Endothelial cell of umbilical vein (primary cell): ENCODE measurements around the gene SPSB3. TPM values are rescaled to one million over a fixed set of nuclear protein-coding genes. Genes with fewer than 3 reads are reported as not detected.

ENCODE experiments used
- BruUV-seq: library from RNA; stranded (reverse); fragments of 400-500 nt; replicated peaks from 2 replicates; lab custom pipeline; 2021; lab: Mats Ljungman, UMichigan
- CTCF ChIA-PET: fragments of 300-600, 350-600 bp; sonication (Branson Sonifier 250); formaldehyde crosslinking; loops from one replicate; lab custom pipeline; 2021; ENCODE audit warnings: antibody characterized with exemption, inconsistent platforms; lab: Charles Lee
- POLR2A ChIA-PET: fragments of 300-600, 350-600 bp; sonication (Branson Sonifier 250); formaldehyde crosslinking; loops from one replicate; lab custom pipeline; 2021; ENCODE audit warnings: antibody characterized with exemption, inconsistent platforms; lab: Charles Lee
- DNase-seq: peaks from one replicate; pipeline ENCODE4 v3.0.0-alpha.2; 2011; ENCODE audit warnings: low read depth, low spot score
- FAIRE-seq: peaks from 2 replicates; lab custom pipeline; 2011; peaks lifted over from hg19 to GRCh38; lab: Jason Lieb, UNC
- H2AFZ ChIP-seq: 2 replicates; pipeline ENCODE4 v1.6.0; 2012; ENCODE audit warnings: low read depth, low read length, control low read depth, inconsistent platforms
- H3K27ac ChIP-seq: 2 replicates; pipeline ENCODE4 v1.5.1; 2011; ENCODE audit warnings: low read depth, mild to moderate bottlenecking, control low read depth, low read length, moderate library complexity; ENCODE audit not compliant: insufficient read depth
- H3K27me3 ChIP-seq, 2 experiments: 2 replicates each; pipeline versions ENCODE4 v1.6.0 to v1.6.1; 2011; ENCODE audit warnings: low read length in 2 of 2, mixed read lengths in 1 of 2; ENCODE audit not compliant: control insufficient read depth in 2 of 2, insufficient read depth in 2 of 2
- H3K36me3 ChIP-seq, 2 experiments: 2 replicates in 1 of 2; 3 replicates in 1 of 2; pipeline ENCODE4 v1.5.1; 2011; ENCODE audit warnings: low read length in 2 of 2, mild to moderate bottlenecking in 1 of 2, moderate library complexity in 1 of 2; ENCODE audit not compliant: control insufficient read depth in 2 of 2, insufficient read depth in 2 of 2; ENCODE audit errors: extremely low read depth in 1 of 2
- H3K4me1 ChIP-seq: 3 replicates; pipeline ENCODE4 v1.5.1; 2011; ENCODE audit warnings: mild to moderate bottlenecking, low read length; ENCODE audit not compliant: control insufficient read depth, insufficient read depth; ENCODE audit errors: extremely low read depth
- H3K4me2 ChIP-seq: 2 replicates; pipeline ENCODE4 v1.6.1; 2011; ENCODE audit warnings: low read length, control low read depth, mixed read lengths; ENCODE audit not compliant: insufficient read depth
- H3K4me3 ChIP-seq, 3 experiments: fragments of 200-600 bp in 1 of 3; sonication (generic), shearing (Covaris generic) in 1 of 3; replicated peaks in 1 of 3; 2 replicates each; pipeline ENCODE4 v1.5.1; 2011 to 2016; ENCODE audit warnings: control low read depth in 3 of 3, low read length in 3 of 3, mild to moderate bottlenecking in 2 of 3, inconsistent platforms in 1 of 3, low read depth in 1 of 3, moderate library complexity in 1 of 3; ENCODE audit not compliant: insufficient read depth in 1 of 3
- H3K79me2 ChIP-seq: 2 replicates; pipeline ENCODE4 v1.6.0; 2012; ENCODE audit warnings: low read length, inconsistent platforms; ENCODE audit not compliant: control insufficient read depth, insufficient read depth
- H3K9ac ChIP-seq: replicated peaks from 2 replicates; pipeline ENCODE3; 2011; ENCODE audit warnings: low read length, control low read depth; ENCODE audit not compliant: insufficient read depth; ENCODE audit errors: extremely low read depth
- H3K9me1 ChIP-seq: replicated peaks from 3 replicates; pipeline ENCODE4 v1.6.0; 2011; ENCODE audit warnings: mild to moderate bottlenecking, low read length; ENCODE audit not compliant: control insufficient read depth, insufficient read depth; ENCODE audit errors: extremely low read depth
- H3K9me3 ChIP-seq: replicated peaks from 2 replicates; pipeline ENCODE4 v1.5.1; 2012; ENCODE audit warnings: low read length, inconsistent platforms; ENCODE audit not compliant: control insufficient read depth, insufficient read depth
- H4K20me1 ChIP-seq: replicated peaks from 2 replicates; pipeline ENCODE3; 2011; ENCODE audit warnings: mild to moderate bottlenecking, low read length; ENCODE audit not compliant: control insufficient read depth, insufficient read depth; ENCODE audit errors: extremely low read depth
- EZH2 ChIP-seq: IDR thresholded peaks from 2 replicates; pipeline ENCODE4 v1.6.1; 2012; ENCODE audit warnings: borderline replicate concordance, low read depth, mild to moderate bottlenecking, moderate library complexity, low read length, inconsistent platforms; ENCODE audit not compliant: severe bottlenecking
- FOS ChIP-seq: IDR thresholded peaks from 2 replicates; pipeline ENCODE4 v1.6.1; 2011; ENCODE audit warnings: mild to moderate bottlenecking, low read length, moderate library complexity, borderline replicate concordance; ENCODE audit not compliant: insufficient read depth
- GATA2 ChIP-seq: IDR thresholded peaks from 2 replicates; pipeline ENCODE4 v1.7.0; 2011; ENCODE audit warnings: low read depth, mild to moderate bottlenecking, moderate library complexity, mixed read lengths, low read length; ENCODE audit not compliant: insufficient read length, insufficient read depth
- JUN ChIP-seq: IDR thresholded peaks from 2 replicates; pipeline ENCODE4 v1.6.1; 2011; ENCODE audit warnings: borderline replicate concordance, low read depth; ENCODE audit not compliant: insufficient read length, insufficient read depth
- MYC ChIP-seq: IDR thresholded peaks from one replicate; pipeline ENCODE4 v1.6.1; 2011; ENCODE audit warnings: mild to moderate bottlenecking, low read depth, low read length
- POLR2AphosphoS5 ChIP-seq: IDR thresholded peaks from 2 replicates; pipeline ENCODE4 v1.6.1; 2012; ENCODE audit warnings: low read depth, mild to moderate bottlenecking, control low read depth, low read length, moderate library complexity; ENCODE audit not compliant: insufficient read depth
- dilution Hi-C: fragments of 300-500 bp; cut with MboI; formaldehyde crosslinking; loops from one replicate; pipeline ENCODE4 v1.15.0; 2019; ENCODE audit warnings: low sequenced_read_pairs; ENCODE audit not compliant: extremely low pct_ligation_motif_present
- intact Hi-C: fragments of 100-400 bp; cut with micrococcal nuclease; formaldehyde crosslinking; loops from one replicate; pipeline ENCODE4 v1.10.0; 2022
- polyA plus RNA-seq, 4 experiments: library from polyadenylated mRNA; depleted of rRNA in 3 of 4; stranded (reverse) in 3 of 4; unstranded in 1 of 4; fragments of >200 nt; gene quantifications; 2 replicates each; pipeline versions ENCODE4 v1.2.1 to v1.2.3, GENCODE V29; 2011 to 2012; ENCODE audit warnings: missing spikeins in 1 of 4
- total RNA-seq: library from RNA; stranded (reverse); gene quantifications from 2 replicates; pipeline ENCODE4 v1.2.3, GENCODE V29; 2021
- TF ChIP-seq, protein P1 (sequence below): IDR thresholded peaks from 2 replicates; pipeline ENCODE4 v1.6.1; 2011; ENCODE audit not compliant: insufficient read depth, insufficient read length
- TF ChIP-seq, protein P2 (sequence below), 2 donors: IDR thresholded peaks; 1 replicate in 1 of 2; 2 replicates in 1 of 2; pipeline ENCODE4 v1.5.1; 2011; ENCODE audit warnings: low read length in 2 of 2, mild to moderate bottlenecking in 2 of 2, moderate library complexity in 2 of 2, control low read depth in 1 of 2, inconsistent platforms in 1 of 2, low read depth in 1 of 2; ENCODE audit not compliant: insufficient read depth in 1 of 2; ENCODE audit errors: extremely low read depth in 1 of 2

SPSB3 gene
- total and polyA plus RNA-seq, 2 donors (not counting 3 experiments of a cell fraction or from before 2014, with no cell fraction given), result 39.0 to 86.2 TPM

GRCh38 chr16:1808691-1809090 lies 26.3 kb upstream of the SPSB3 start:
- H3K36me3 ChIP-seq, result peaks cover 0 to 27% of the 10 kb centered on the region in 2 experiments
- no peak for DNase-seq
- H3K27ac ChIP-seq, result no peak overlapping the region
- no peak overlapping the region for H2AFZ ChIP-seq
- no peak overlapping the region for H3K9ac ChIP-seq
- no peaks in the 10 kb centered on the region for H3K79me2 ChIP-seq
- H3K4me2 ChIP-seq, result no peak overlapping the region
- dilution Hi-C loops (no loop called here), intact Hi-C loops (no loop called here)
- no peaks in the 10 kb centered on the region for H4K20me1 ChIP-seq
- H3K4me3 ChIP-seq, result no peak overlapping the region
- POLR2A ChIA-PET, result no interaction called here
- H3K4me1 ChIP-seq, result no peaks in the 10 kb centered on the region
- FAIRE-seq, result no peak
- H3K9me1 ChIP-seq, result no peaks in the 10 kb centered on the region
- BruUV-seq, result no TSS peak
- no peaks in the 10 kb centered on the region for H3K9me3 ChIP-seq
- H3K27me3 ChIP-seq, result no peaks in the 10 kb centered on the region
- TF ChIP-seq POLR2AphosphoS5 (no peak), MYC (no peak), JUN (no peak), FOS (no peak), GATA2 (no peak), EZH2 (no peak)
- TF ChIP-seq, protein P1, sequence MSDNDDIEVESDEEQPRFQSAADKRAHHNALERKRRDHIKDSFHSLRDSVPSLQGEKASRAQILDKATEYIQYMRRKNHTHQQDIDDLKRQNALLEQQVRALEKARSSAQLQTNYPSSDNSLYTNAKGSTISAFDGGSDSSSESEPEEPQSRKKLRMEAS, result no peak
- TF ChIP-seq, protein P2, sequence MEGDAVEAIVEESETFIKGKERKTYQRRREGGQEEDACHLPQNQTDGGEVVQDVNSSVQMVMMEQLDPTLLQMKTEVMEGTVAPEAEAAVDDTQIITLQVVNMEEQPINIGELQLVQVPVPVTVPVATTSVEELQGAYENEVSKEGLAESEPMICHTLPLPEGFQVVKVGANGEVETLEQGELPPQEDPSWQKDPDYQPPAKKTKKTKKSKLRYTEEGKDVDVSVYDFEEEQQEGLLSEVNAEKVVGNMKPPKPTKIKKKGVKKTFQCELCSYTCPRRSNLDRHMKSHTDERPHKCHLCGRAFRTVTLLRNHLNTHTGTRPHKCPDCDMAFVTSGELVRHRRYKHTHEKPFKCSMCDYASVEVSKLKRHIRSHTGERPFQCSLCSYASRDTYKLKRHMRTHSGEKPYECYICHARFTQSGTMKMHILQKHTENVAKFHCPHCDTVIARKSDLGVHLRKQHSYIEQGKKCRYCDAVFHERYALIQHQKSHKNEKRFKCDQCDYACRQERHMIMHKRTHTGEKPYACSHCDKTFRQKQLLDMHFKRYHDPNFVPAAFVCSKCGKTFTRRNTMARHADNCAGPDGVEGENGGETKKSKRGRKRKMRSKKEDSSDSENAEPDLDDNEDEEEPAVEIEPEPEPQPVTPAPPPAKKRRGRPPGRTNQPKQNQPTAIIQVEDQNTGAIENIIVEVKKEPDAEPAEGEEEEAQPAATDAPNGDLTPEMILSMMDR (IDR thresholded peaks at IDR 0.05; ENCODE audit: extremely low read depth in 1 of 2, insufficient read depth in 1 of 2, low read depth in 1 of 2, low read length in 2 of 2), result no peak
- CTCF ChIA-PET, result no interaction called here
